ENCODE results near the gene PCSK7.

GRCh38 chr11:117194267-117194666 is 37.6 kb downstream of the PCSK7 start:
- TF ChIP-seq CTCF (IDR thresholded peaks at IDR 0.05 in 2 of 3, conservative IDR thresholded peaks at IDR 0.05 in 1 of 3; ENCODE audit: control insufficient read depth in 2 of 3, extremely low read depth in 1 of 3, insufficient read depth in 1 of 3, low read depth in 3 of 3, low read length in 3 of 3): no peak
- TF ChIP-seq ZBTB33 (IDR thresholded peaks at IDR 0.05): no peak
- TF ChIP-seq POLR2A (IDR thresholded peaks at IDR 0.05; ENCODE audit: low read depth, low read length): no peak
- TF ChIP-seq JUND (IDR thresholded peaks at IDR 0.05; ENCODE audit: low read depth, low read length): no peak
- TF ChIP-seq CBFB (IDR thresholded peaks at IDR 0.05; ENCODE audit: low read depth): no peak
- TF ChIP-seq BHLHE40 (IDR thresholded peaks at IDR 0.05; ENCODE audit: borderline replicate concordance in 1 of 2, low read depth in 2 of 2, low read length in 1 of 2): no peak
- no peak for TF ChIP-seq FOS (IDR thresholded peaks at IDR 0.05; ENCODE audit: borderline replicate concordance, extremely low read depth, insufficient read length)
- TF ChIP-seq MAX (IDR thresholded peaks at IDR 0.05; ENCODE audit: low read depth, low read length): no peak
- no peak for TF ChIP-seq KDM1A (IDR thresholded peaks at IDR 0.05; ENCODE audit: borderline replicate concordance)
- no peak for TF ChIP-seq PML (IDR thresholded peaks at IDR 0.05; ENCODE audit: low read length)

Measured in GM12878 (cell line).